Osteocyte (in vitro differentiated cells): Measurements from ENCODE around the gene CHCHD10. TPM values are rescaled to one million over a fixed set of nuclear protein-coding genes. Genes with fewer than 3 reads are reported as not detected.

ENCODE experiments used
- DNase-seq: peaks from one replicate; pipeline ENCODE4 v3.0.0; 2021; ENCODE audit warnings: mixed read lengths; ENCODE audit not compliant: unreplicated experiment; ENCODE audit errors: extremely low spot score
- H3K27ac Mint-ChIP-seq: one replicate; pipeline ENCODE4 v1.8.0; 2021; ENCODE audit warnings: mild to moderate bottlenecking, mixed read lengths; ENCODE audit not compliant: unreplicated experiment
- H3K27me3 Mint-ChIP-seq: one replicate; pipeline ENCODE4 v1.8.0; 2021; ENCODE audit warnings: mixed read lengths; ENCODE audit not compliant: unreplicated experiment
- H3K36me3 Mint-ChIP-seq: one replicate; pipeline ENCODE4 v1.8.0; 2021; ENCODE audit warnings: mixed read lengths; ENCODE audit not compliant: unreplicated experiment
- H3K4me1 Mint-ChIP-seq: one replicate; pipeline ENCODE4 v1.8.0; 2021; ENCODE audit warnings: mixed read lengths; ENCODE audit not compliant: unreplicated experiment
- H3K4me3 Mint-ChIP-seq: one replicate; pipeline ENCODE4 v1.8.0; 2021; ENCODE audit warnings: mild to moderate bottlenecking, moderate library complexity, mixed read lengths; ENCODE audit not compliant: unreplicated experiment
- H3K9me3 Mint-ChIP-seq: one replicate; pipeline ENCODE4 v1.8.0; 2021; ENCODE audit warnings: mixed read lengths; ENCODE audit not compliant: unreplicated experiment
- CTCF ChIP-seq: fragments of 200-600 bp; sonication (generic); IDR thresholded peaks from 2 replicates; pipeline ENCODE4 v1.5.0; 2021; ENCODE audit warnings: antibody characterized with exemption, mild to moderate bottlenecking, moderate library complexity
- total RNA-seq: library from RNA; stranded (reverse); gene quantifications from 2 replicates; pipeline ENCODE4 v1.2.1, GENCODE V29; 2021

Gene CHCHD10
- total RNA-seq, 1 donor from 2014 or later, result 34.0 TPM

GRCh38 chr22:23759566-23759965, 8.2 kb downstream of the CHCHD10 start:
- Mint-ChIP-seq H3K36me3 (no peaks in the 10 kb centered on the region), H3K27me3 (no peaks in the 10 kb centered on the region)
- TF ChIP-seq CTCF, result no peak

DNA sequence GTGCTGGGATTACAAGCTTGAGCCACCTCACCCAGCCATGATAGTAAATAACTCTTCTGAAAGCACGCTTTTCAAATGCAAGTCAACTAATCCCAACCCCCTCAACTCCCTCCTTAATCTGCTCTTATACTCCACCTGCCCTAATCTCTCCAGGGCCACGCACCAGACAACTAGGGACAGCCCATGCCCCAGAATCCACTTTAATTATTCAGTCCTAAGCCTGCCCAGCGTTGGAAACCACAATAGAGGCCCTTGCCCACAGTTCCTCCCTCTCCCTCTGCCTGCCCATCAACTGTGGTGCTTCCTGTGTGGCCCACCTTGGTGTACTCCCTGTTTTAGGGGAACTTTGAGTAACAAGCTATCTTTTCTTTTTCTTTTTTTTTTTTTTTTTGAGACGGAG, 10.9 kb downstream of the CHCHD10 start:
- no peak for DNase-seq
- Mint-ChIP-seq H3K27ac (no peak overlapping the region), H3K36me3 (no peaks in the 10 kb centered on the region), H3K9me3 (no peaks in the 10 kb centered on the region), H3K27me3 (no peaks in the 10 kb centered on the region), H3K4me3 (no peak overlapping the region), H3K4me1 (peaks cover 3% of the 10 kb centered on the region)
- no peak for TF ChIP-seq CTCF

More at GRCh38 chr22:23759566-23759965, 8.2 kb downstream of the CHCHD10 start:
- Mint-ChIP-seq H3K27ac (no peak overlapping the region), H3K9me3 (no peaks in the 10 kb centered on the region), H3K4me1 (peaks cover 10% of the 10 kb centered on the region), H3K4me3 (no peak overlapping the region)
- DNase-seq, result no peak

- H3K4me1 Mint-ChIP-seq, result peaks cover 3% of the 10 kb centered on the region
- no peak for TF ChIP-seq CTCF
- H3K4me3 Mint-ChIP-seq, result no peak overlapping the region
- H3K27ac Mint-ChIP-seq, result no peak overlapping the region
- H3K27me3 Mint-ChIP-seq, result no peaks in the 10 kb centered on the region
- DNase-seq, result no peak
- no peaks in the 10 kb centered on the region for H3K9me3 Mint-ChIP-seq
- H3K36me3 Mint-ChIP-seq, result no peaks in the 10 kb centered on the region
Measured at GRCh38 chr22:23755711-23756110, 12.1 kb downstream of the CHCHD10 start.

GRCh38 chr22:23754980-23755636, 12.7 kb downstream of the CHCHD10 start:
- no peak overlapping the region for H3K4me3 Mint-ChIP-seq
- H3K4me1 Mint-ChIP-seq, result peaks cover 9% of the 10 kb centered on the region
- no peak for TF ChIP-seq CTCF
- H3K27me3 Mint-ChIP-seq, result no peaks in the 10 kb centered on the region
- no peak for DNase-seq
- no peaks in the 10 kb centered on the region for H3K9me3 Mint-ChIP-seq
- no peaks in the 10 kb centered on the region for H3K36me3 Mint-ChIP-seq
- no peak overlapping the region for H3K27ac Mint-ChIP-seq

- no peak within 1 kb of the TSS for H3K27ac Mint-ChIP-seq
- no peak within 1 kb of the TSS for H3K4me3 Mint-ChIP-seq
Measured at GRCh38 chr22:23754220-23754919, 13.4 kb downstream of the CHCHD10 start, which contains the start of gene VPREB3. Gene VPREB3, minus strand, starts transcription at chr22:23754425. Its CDS starts 62 bp downstream, at chr22:23754363.

More at GRCh38 chr22:23754220-23754919, 13.4 kb downstream of the CHCHD10 start, which contains the start of gene VPREB3:
- H3K36me3 Mint-ChIP-seq, result no peaks in the 10 kb centered on the region
- DNase-seq, result no peak
- H3K4me1 Mint-ChIP-seq, result peaks cover 15% of the 10 kb centered on the region
- no peaks in the 10 kb centered on the region for H3K27me3 Mint-ChIP-seq
- H3K9me3 Mint-ChIP-seq, result no peaks in the 10 kb centered on the region
- TF ChIP-seq CTCF, result no peak
